HEK293 (cell line): ENCODE results near the gene FBXO10.

ENCODE experiments used
- CTCF ChIA-PET: fragments of 350-600 bp; formaldehyde crosslinking; extraction: SDS; loops from one replicate; lab custom pipeline; 2021; ENCODE audit warnings: antibody characterized with exemption; lab: Yijun Ruan, JAX
- POLR2A ChIA-PET: fragments of 300-600 bp; formaldehyde crosslinking; extraction: SDS; loops from one replicate; lab custom pipeline; 2020; ENCODE audit warnings: antibody characterized with exemption, inconsistent platforms; lab: Yijun Ruan, JAX
- H3K27ac ChIP-seq: fragments of 200-500 bp; sonication (Bioruptor generic); 2 replicates; pipeline ENCODE4 v1.5.1; 2014; ENCODE audit warnings: low read depth, low read length, control low read depth, inconsistent platforms; ENCODE audit errors: extremely low read depth
- H3K36me3 ChIP-seq, 2 experiments: fragments of 200-500 bp in 1 of 2; sonication (Bioruptor generic) in 1 of 2; 1 replicate in 1 of 2; 2 replicates in 1 of 2; pipeline ENCODE4 v1.5.1; 2014 to 2017; ENCODE audit warnings: inconsistent platforms in 2 of 2, low read length in 2 of 2; ENCODE audit not compliant: control insufficient read depth in 2 of 2, insufficient read depth in 1 of 2
- H3K4me1 ChIP-seq: fragments of 200-500 bp; sonication (Bioruptor generic); 2 replicates; pipeline ENCODE4 v1.5.1; 2014; ENCODE audit warnings: mild to moderate bottlenecking, low read length, inconsistent platforms; ENCODE audit not compliant: control insufficient read depth, insufficient read depth
- H3K4me3 ChIP-seq: 2 replicates; pipeline ENCODE4 v1.5.1; 2011; ENCODE audit warnings: low read depth, mild to moderate bottlenecking, control low read depth, low read length, moderate library complexity
- H3K9me3 ChIP-seq: fragments of 200-500 bp; sonication (Bioruptor generic); 2 replicates; pipeline ENCODE4 v1.5.1; 2014; ENCODE audit warnings: low read depth, low read length, inconsistent platforms; ENCODE audit not compliant: control insufficient read depth, insufficient read depth
- GLIS1 ChIP-seq: fragments of 450-650 bp; formaldehyde crosslinking; IDR thresholded peaks from 2 replicates; pipeline ENCODE4 v1.5.1; 2016; ENCODE audit warnings: missing biosample characterization, missing genetic modification characterization
- IKZF3 ChIP-seq: fragments of 450-650 bp; IDR thresholded peaks from 2 replicates; pipeline ENCODE4 v1.5.0; 2018; ENCODE audit warnings: missing biosample characterization, mild to moderate bottlenecking, missing genetic modification characterization, moderate library complexity
- KLF10 ChIP-seq: fragments of 450-650 bp; IDR thresholded peaks from 2 replicates; pipeline ENCODE4 v1.5.1; 2018; ENCODE audit warnings: missing biosample characterization, mild to moderate bottlenecking, missing genetic modification characterization
- MEIS1 ChIP-seq: sonication (generic); formaldehyde crosslinking; IDR thresholded peaks from 2 replicates; pipeline ENCODE4 v1.8.1; 2022; ENCODE audit warnings: missing genetic modification reagents, mild to moderate bottlenecking, borderline replicate concordance
- PRDM1 ChIP-seq: fragments of 450-650 bp; formaldehyde crosslinking; IDR thresholded peaks from 2 replicates; pipeline ENCODE4; 2016; ENCODE audit warnings: missing biosample characterization, missing genetic modification characterization
- SALL2 ChIP-seq: fragments of 450-650 bp; formaldehyde crosslinking; IDR thresholded peaks from 2 replicates; pipeline ENCODE4 v1.5.0; 2017; ENCODE audit warnings: missing biosample characterization, mild to moderate bottlenecking, missing genetic modification characterization, borderline replicate concordance
- SP2 ChIP-seq: fragments of 450-650 bp; formaldehyde crosslinking; IDR thresholded peaks from 2 replicates; pipeline ENCODE4 v1.5.1; 2016; ENCODE audit warnings: missing biosample characterization, missing genetic modification characterization
- SP7 ChIP-seq: fragments of 450-650 bp; formaldehyde crosslinking; IDR thresholded peaks from 2 replicates; pipeline ENCODE4 v1.5.1; 2016; ENCODE audit warnings: missing biosample characterization, missing genetic modification characterization
- WT1 ChIP-seq: fragments of 450-650 bp; formaldehyde crosslinking; IDR thresholded peaks from 2 replicates; pipeline ENCODE4 v1.5.1; 2016; ENCODE audit warnings: missing biosample characterization, missing genetic modification characterization
- ZBTB17 ChIP-seq: fragments of 450-650 bp; formaldehyde crosslinking; IDR thresholded peaks from 2 replicates; pipeline ENCODE4 v1.5.1; 2016; ENCODE audit warnings: missing biosample characterization, missing genetic modification characterization
- ZBTB20 ChIP-seq: fragments of 450-650 bp; formaldehyde crosslinking; IDR thresholded peaks from 2 replicates; pipeline ENCODE4 v1.5.1; 2016; ENCODE audit warnings: missing biosample characterization, missing genetic modification characterization
- ZFHX2 ChIP-seq: fragments of 450-650 bp; formaldehyde crosslinking; conservative IDR thresholded peaks from 2 replicates; pipeline ENCODE4 v1.5.1; 2016; ENCODE audit warnings: missing biosample characterization, missing genetic modification characterization
- ZNF114 ChIP-seq: fragments of 450-650 bp; formaldehyde crosslinking; IDR thresholded peaks from 2 replicates; pipeline ENCODE4 v1.5.0; 2017; ENCODE audit warnings: missing biosample characterization, missing genetic modification characterization
- ZNF140 ChIP-seq: fragments of 450-650 bp; formaldehyde crosslinking; IDR thresholded peaks from 2 replicates; pipeline ENCODE4 v1.5.1; 2016; ENCODE audit warnings: missing biosample characterization, missing genetic modification characterization
- ZNF202 ChIP-seq: fragments of 450-650 bp; formaldehyde crosslinking; IDR thresholded peaks from 2 replicates; pipeline ENCODE4 v1.5.1; 2016; ENCODE audit warnings: missing biosample characterization, missing genetic modification characterization, borderline replicate concordance
- ZNF248 ChIP-seq: fragments of 450-650 bp; formaldehyde crosslinking; IDR thresholded peaks from 2 replicates; pipeline ENCODE4 v1.5.1; 2017; ENCODE audit warnings: missing biosample characterization, missing genetic modification characterization
- ZNF302 ChIP-seq: fragments of 450-650 bp; formaldehyde crosslinking; IDR thresholded peaks from 2 replicates; pipeline ENCODE4 v1.5.1; 2016; ENCODE audit warnings: missing biosample characterization, missing genetic modification characterization, low read depth
- ZNF394 ChIP-seq: fragments of 450-650 bp; formaldehyde crosslinking; IDR thresholded peaks from 2 replicates; pipeline ENCODE4 v1.5.1; 2016; ENCODE audit warnings: missing biosample characterization, missing genetic modification characterization, mild to moderate bottlenecking, moderate library complexity, borderline replicate concordance
- ZNF423 ChIP-seq: fragments of 450-650 bp; formaldehyde crosslinking; IDR thresholded peaks from 2 replicates; pipeline ENCODE4 v1.5.1; 2016; ENCODE audit warnings: missing biosample characterization, missing genetic modification characterization
- ZNF426 ChIP-seq: fragments of 450-650 bp; formaldehyde crosslinking; IDR thresholded peaks from 2 replicates; pipeline ENCODE4 v1.5.1; 2017; ENCODE audit warnings: missing biosample characterization, missing genetic modification characterization, mild to moderate bottlenecking, inconsistent platforms, moderate library complexity
- ZNF561 ChIP-seq: fragments of 450-650 bp; IDR thresholded peaks from 2 replicates; pipeline ENCODE4 v1.5.1; 2018; ENCODE audit warnings: missing biosample characterization, missing genetic modification characterization, borderline replicate concordance
- ZNF664 ChIP-seq: fragments of 450-650 bp; formaldehyde crosslinking; IDR thresholded peaks from 2 replicates; pipeline ENCODE4 v1.5.1; 2016; ENCODE audit warnings: missing biosample characterization, missing genetic modification characterization
- ZSCAN30 ChIP-seq: fragments of 450-650 bp; IDR thresholded peaks from 2 replicates; pipeline ENCODE4 v1.5.1; 2018; ENCODE audit warnings: missing biosample characterization, mild to moderate bottlenecking, missing genetic modification characterization, moderate library complexity
- ZXDB ChIP-seq: fragments of 450-650 bp; formaldehyde crosslinking; IDR thresholded peaks from 2 replicates; pipeline ENCODE4 v1.5.1; 2016; ENCODE audit warnings: missing biosample characterization, missing genetic modification characterization
- TF ChIP-seq, protein P1 (sequence below): fragments of 450-650 bp; IDR thresholded peaks from 2 replicates; pipeline ENCODE4 v1.5.1; 2018; ENCODE audit warnings: missing biosample characterization, missing genetic modification characterization
- TF ChIP-seq, protein P2 (sequence below): sonication (generic); formaldehyde crosslinking; IDR thresholded peaks from 2 replicates; pipeline ENCODE4 v1.8.1; 2022; ENCODE audit warnings: mild to moderate bottlenecking, moderate library complexity, missing genetic modification reagents
- TF ChIP-seq, protein P3 (sequence below): fragments of 450-650 bp; formaldehyde crosslinking; IDR thresholded peaks from 2 replicates; pipeline ENCODE4 v1.5.1; 2016; ENCODE audit warnings: missing biosample characterization, missing genetic modification characterization
- TF ChIP-seq, protein P4 (sequence below): fragments of 450-650 bp; formaldehyde crosslinking; IDR thresholded peaks from 2 replicates; pipeline ENCODE4 v1.5.1; 2016; ENCODE audit warnings: missing biosample characterization, missing genetic modification characterization

The FBXO10 gene, protein sequence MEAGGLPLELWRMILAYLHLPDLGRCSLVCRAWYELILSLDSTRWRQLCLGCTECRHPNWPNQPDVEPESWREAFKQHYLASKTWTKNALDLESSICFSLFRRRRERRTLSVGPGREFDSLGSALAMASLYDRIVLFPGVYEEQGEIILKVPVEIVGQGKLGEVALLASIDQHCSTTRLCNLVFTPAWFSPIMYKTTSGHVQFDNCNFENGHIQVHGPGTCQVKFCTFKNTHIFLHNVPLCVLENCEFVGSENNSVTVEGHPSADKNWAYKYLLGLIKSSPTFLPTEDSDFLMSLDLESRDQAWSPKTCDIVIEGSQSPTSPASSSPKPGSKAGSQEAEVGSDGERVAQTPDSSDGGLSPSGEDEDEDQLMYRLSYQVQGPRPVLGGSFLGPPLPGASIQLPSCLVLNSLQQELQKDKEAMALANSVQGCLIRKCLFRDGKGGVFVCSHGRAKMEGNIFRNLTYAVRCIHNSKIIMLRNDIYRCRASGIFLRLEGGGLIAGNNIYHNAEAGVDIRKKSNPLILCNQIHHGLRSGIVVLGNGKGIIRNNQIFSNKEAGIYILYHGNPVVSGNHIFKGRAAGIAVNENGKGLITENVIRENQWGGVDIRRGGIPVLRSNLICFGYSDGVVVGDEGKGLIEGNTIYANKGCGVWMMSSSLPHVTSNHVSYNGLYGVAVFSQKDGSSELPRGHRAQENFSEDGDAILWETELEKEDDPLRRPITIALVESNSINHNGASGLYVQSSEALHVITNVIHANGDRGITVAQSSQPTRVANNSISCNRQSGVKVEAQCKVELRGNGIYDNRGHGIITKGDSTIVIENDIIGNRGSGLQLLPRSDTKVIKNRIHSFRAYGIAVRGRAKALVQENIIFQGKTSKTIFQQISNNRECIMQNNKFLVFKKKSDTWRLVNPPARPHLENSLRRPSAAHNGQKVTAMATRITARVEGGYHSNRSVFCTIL

DNA sequence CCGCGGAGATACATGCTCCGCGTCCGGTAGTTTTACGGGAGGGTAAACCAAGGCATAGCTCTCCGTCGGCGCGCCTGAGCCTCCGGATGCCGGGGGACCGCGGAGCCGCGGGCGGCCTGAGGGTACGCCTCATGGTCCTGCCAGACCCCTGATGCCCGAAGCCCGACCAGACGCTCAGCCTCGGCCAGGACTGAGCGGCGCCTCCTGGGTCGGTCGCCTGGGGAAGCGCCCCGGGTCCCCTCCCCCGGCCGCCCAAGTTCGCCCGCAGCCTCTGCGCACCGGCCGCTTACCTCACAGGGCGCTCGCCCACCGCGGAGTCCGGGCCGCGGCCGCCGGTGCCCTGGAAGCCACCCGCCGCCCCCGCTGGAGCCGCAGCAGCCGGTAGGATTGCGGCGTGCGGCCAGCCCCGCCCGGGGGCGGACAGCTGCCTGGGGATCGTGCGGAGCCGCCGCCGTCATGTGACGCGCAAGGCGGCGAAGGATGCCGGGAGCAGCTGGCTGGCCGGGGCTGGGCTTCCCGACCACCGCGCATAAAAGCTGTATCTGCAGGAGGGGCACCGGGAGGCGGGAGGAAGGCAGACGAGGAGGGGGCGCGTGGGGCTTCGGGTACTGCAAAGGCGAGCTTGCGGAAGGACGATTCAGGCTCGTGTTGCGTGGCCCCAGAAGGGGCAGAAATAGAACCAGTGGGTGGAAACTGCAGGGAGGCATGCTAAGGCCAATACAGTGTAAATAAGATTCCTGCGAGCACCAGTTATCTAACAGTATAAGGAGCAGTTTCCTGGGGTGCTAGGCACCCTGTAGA lies at the start of gene FBXO10:
FBXO10 (minus strand) TSS at position 460 of the 801 bp plus-strand sequence. CDS start 34,612 bp downstream, outside the sequence.
- POLR2A ChIA-PET: interaction anchor here (0.6 to 4.1 kb wide), 7 partner anchors 10 to 1044 kb away, joined by 3 to 42 read pairs (median 8); partner anchors contain the start of genes ANKRD18A, POLR1E, TOMM5 and ZBTB5
- TF ChIP-seq ZNF426 (tag by site-specific recombination): no peak
- TF ChIP-seq ZNF423: no peak
- peak; percentile 72 for TF ChIP-seq ZBTB17
- TF ChIP-seq ZNF140: no peak
- TF ChIP-seq MEIS1 (CRISPR knock-in tag): peak; percentile 27; the same call in 1 of the 2 replicates
- 0 out of 2 replicates have a peak, but pooled peaks have one; percentile 12 for TF ChIP-seq WT1 (tag by site-specific recombination)
- TF ChIP-seq, protein P1, sequence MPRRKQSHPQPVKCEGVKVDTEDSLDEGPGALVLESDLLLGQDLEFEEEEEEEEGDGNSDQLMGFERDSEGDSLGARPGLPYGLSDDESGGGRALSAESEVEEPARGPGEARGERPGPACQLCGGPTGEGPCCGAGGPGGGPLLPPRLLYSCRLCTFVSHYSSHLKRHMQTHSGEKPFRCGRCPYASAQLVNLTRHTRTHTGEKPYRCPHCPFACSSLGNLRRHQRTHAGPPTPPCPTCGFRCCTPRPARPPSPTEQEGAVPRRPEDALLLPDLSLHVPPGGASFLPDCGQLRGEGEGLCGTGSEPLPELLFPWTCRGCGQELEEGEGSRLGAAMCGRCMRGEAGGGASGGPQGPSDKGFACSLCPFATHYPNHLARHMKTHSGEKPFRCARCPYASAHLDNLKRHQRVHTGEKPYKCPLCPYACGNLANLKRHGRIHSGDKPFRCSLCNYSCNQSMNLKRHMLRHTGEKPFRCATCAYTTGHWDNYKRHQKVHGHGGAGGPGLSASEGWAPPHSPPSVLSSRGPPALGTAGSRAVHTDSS: no peak
- peak; percentile 47 for TF ChIP-seq GLIS1 (tag by site-specific recombination)
- TF ChIP-seq SP2 (tag by site-specific recombination): peak; percentile 52
- TF ChIP-seq PRDM1: no peak
- TF ChIP-seq ZNF114: no peak
- TF ChIP-seq, protein P2, sequence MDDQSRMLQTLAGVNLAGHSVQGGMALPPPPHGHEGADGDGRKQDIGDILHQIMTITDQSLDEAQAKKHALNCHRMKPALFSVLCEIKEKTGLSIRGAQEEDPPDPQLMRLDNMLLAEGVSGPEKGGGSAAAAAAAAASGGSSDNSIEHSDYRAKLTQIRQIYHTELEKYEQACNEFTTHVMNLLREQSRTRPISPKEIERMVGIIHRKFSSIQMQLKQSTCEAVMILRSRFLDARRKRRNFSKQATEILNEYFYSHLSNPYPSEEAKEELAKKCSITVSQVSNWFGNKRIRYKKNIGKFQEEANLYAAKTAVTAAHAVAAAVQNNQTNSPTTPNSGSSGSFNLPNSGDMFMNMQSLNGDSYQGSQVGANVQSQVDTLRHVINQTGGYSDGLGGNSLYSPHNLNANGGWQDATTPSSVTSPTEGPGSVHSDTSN (CRISPR knock-in tag): peak; percentile 84; the same call in 1 of the 2 replicates
- TF ChIP-seq KLF10 (tag by site-specific recombination): peak; percentile 36; the same call in 1 of the 2 replicates
- TF ChIP-seq ZFHX2 (tag by site-specific recombination): peak; percentile 67
- TF ChIP-seq ZXDB: no peak
- peak; percentile 54 for TF ChIP-seq ZBTB20 (tag by site-specific recombination)
- no peak for TF ChIP-seq ZNF202 (tag by site-specific recombination)
- TF ChIP-seq SALL2: no peak
- peak; percentile 56; the same call in 1 of the 2 replicates for TF ChIP-seq ZNF394
- TF ChIP-seq SP7: peak; percentile 25; the same call in 1 of the 2 replicates
- no peak for TF ChIP-seq ZNF664
- TF ChIP-seq, protein P3, sequence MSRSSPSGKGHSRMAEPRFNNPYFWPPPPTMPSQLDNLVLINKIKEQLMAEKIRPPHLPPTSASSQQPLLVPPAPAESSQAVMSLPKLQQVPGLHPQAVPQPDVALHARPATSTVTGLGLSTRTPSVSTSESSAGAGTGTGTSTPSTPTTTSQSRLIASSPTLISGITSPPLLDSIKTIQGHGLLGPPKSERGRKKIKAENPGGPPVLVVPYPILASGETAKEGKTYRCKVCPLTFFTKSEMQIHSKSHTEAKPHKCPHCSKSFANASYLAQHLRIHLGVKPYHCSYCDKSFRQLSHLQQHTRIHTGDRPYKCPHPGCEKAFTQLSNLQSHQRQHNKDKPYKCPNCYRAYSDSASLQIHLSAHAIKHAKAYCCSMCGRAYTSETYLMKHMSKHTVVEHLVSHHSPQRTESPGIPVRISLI: no peak
- TF ChIP-seq IKZF3 (tag by site-specific recombination): peak; percentile 46; the same call in 1 of the 2 replicates
- peak; percentile 40; the same call in 1 of the 2 replicates for TF ChIP-seq ZNF561 (tag by site-specific recombination)
- peak; percentile 66; the same call in 1 of the 2 replicates for TF ChIP-seq ZSCAN30
- TF ChIP-seq, protein P4, sequence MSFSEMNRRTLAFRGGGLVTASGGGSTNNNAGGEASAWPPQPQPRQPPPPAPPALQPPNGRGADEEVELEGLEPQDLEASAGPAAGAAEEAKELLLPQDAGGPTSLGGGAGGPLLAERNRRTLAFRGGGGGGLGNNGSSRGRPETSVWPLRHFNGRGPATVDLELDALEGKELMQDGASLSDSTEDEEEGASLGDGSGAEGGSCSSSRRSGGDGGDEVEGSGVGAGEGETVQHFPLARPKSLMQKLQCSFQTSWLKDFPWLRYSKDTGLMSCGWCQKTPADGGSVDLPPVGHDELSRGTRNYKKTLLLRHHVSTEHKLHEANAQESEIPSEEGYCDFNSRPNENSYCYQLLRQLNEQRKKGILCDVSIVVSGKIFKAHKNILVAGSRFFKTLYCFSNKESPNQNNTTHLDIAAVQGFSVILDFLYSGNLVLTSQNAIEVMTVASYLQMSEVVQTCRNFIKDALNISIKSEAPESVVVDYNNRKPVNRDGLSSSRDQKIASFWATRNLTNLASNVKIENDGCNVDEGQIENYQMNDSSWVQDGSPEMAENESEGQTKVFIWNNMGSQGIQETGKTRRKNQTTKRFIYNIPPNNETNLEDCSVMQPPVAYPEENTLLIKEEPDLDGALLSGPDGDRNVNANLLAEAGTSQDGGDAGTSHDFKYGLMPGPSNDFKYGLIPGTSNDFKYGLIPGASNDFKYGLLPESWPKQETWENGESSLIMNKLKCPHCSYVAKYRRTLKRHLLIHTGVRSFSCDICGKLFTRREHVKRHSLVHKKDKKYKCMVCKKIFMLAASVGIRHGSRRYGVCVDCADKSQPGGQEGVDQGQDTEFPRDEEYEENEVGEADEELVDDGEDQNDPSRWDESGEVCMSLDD (tag by site-specific recombination): no peak
- TF ChIP-seq ZNF248 (tag by site-specific recombination): no peak
- no peak for TF ChIP-seq ZNF302 (tag by site-specific recombination)

More for the DNA sequence above, at the start of gene FBXO10:
- H3K4me1 ChIP-seq: peaks cover 5% of the 10 kb centered on the region; the same call in 1 of the 2 replicates
- peak within 1 kb of the TSS; percentile 46; the same call in 1 of the 2 replicates for H3K27ac ChIP-seq
- peak within 1 kb of the TSS; percentile 80 for H3K4me3 ChIP-seq
- H3K36me3 ChIP-seq: peaks cover 0 to 18% of the 10 kb centered on the region in 2 experiments; a peak in 2 of 3 replicates
- no peaks in the 10 kb centered on the region for H3K9me3 ChIP-seq
- CTCF ChIA-PET: interaction anchor here (0.7 to 1.7 kb wide), 6 partner anchors 14 to 650 kb away, joined by 3 to 7 read pairs (median 4); partner anchors contain the start of genes EXOSC3 and TOMM5
